Measurements from ENCODE around the gene CASP6.
"Not testable (repeated sequence)": the region's sequence is repeated elsewhere in the genome, so short reads cannot be mapped to it uniquely, and the experiment has no call there.

Gene CASP6

GRCh38 chr4:109719604-109720003 lies 16.4 kb upstream of the CASP6 start:
- no peak for DNase-seq (ENCODE audit: low read depth)

GRCh38 chr4:109718759-109719158 lies 15.5 kb upstream of the CASP6 start:
- no peak for DNase-seq (ENCODE audit: low read depth)

GRCh38 chr4:109713500-109713899 lies 10.3 kb upstream of the CASP6 start:
- no peak for DNase-seq (ENCODE audit: low read depth)

- DNase-seq (ENCODE audit: low read depth): no peak
These were observed 5.7 kb upstream of the CASP6 start for GRCh38 chr4:109708990-109709389.

GRCh38 chr4:109708435-109708834 lies 5.2 kb upstream of the CASP6 start:
- DNase-seq (ENCODE audit: low read depth): no peak

GRCh38 chr4:109703664-109704361 lies 568 bp upstream of the CASP6 start:
- DNase-seq (ENCODE audit: low read depth): no peak

GRCh38 chr4:109701566-109702410 lies 1.5 kb downstream of the CASP6 start:
- no peak for DNase-seq (ENCODE audit: low read depth)

GRCh38 chr4:109699553-109700225 lies 3.6 kb downstream of the CASP6 start:
- DNase-seq (ENCODE audit: low read depth): no peak

GRCh38 chr4:109698656-109699055 lies 4.6 kb downstream of the CASP6 start:
- no peak for DNase-seq (ENCODE audit: low read depth)

- DNase-seq (ENCODE audit: low read depth): no peak
These were observed 11.8 kb downstream of the CASP6 start for GRCh38 chr4:109691411-109691920.

- DNase-seq (ENCODE audit: low read depth): no peak
These were observed 12.4 kb downstream of the CASP6 start for GRCh38 chr4:109690690-109691410.

- no peak for DNase-seq (ENCODE audit: low read depth)
These were observed 18.5 kb downstream of the CASP6 start for GRCh38 chr4:109684727-109685126.

GRCh38 chr4:109683621-109684253 lies 19.5 kb downstream of the CASP6 start:
- DNase-seq (ENCODE audit: low read depth): no peak

- no peak for DNase-seq (ENCODE audit: low read depth)
These were observed 20.4 kb downstream of the CASP6 start for GRCh38 chr4:109682875-109683274.

- not testable (repeated sequence) for DNase-seq (ENCODE audit: low read depth)
These were observed 24.3 kb downstream of the CASP6 start for GRCh38 chr4:109678925-109679324.

GRCh38 chr4:109678472-109678871 lies 24.8 kb downstream of the CASP6 start:
- DNase-seq (ENCODE audit: low read depth): not testable (repeated sequence)

- no peak for DNase-seq (ENCODE audit: low read depth)
These were observed 26.4 kb downstream of the CASP6 start for GRCh38 chr4:109676886-109677285.

GRCh38 chr4:109675843-109676242 lies 27.4 kb downstream of the CASP6 start:
- DNase-seq (ENCODE audit: low read depth): no peak

- no peak for DNase-seq (ENCODE audit: low read depth)
These were observed 28.1 kb downstream of the CASP6 start for GRCh38 chr4:109675181-109675580.

GRCh38 chr4:109673303-109673702 lies 29.9 kb downstream of the CASP6 start:
- DNase-seq (ENCODE audit: low read depth): no peak

- no peak for DNase-seq (ENCODE audit: low read depth)
These were observed 30.9 kb downstream of the CASP6 start for GRCh38 chr4:109672169-109672930.
